Kidney tubule cell (primary cell): Measurements from ENCODE around the gene IQCE.
"Not testable (repeated sequence)": the region's sequence is repeated elsewhere in the genome, so short reads cannot be mapped to it uniquely, and the experiment has no call there.

Experiments used
- DNase-seq: peaks from one replicate; pipeline ENCODE4 v3.0.0-alpha.2; 2018; ENCODE audit warnings: low spot score

Gene IQCE

DNA sequence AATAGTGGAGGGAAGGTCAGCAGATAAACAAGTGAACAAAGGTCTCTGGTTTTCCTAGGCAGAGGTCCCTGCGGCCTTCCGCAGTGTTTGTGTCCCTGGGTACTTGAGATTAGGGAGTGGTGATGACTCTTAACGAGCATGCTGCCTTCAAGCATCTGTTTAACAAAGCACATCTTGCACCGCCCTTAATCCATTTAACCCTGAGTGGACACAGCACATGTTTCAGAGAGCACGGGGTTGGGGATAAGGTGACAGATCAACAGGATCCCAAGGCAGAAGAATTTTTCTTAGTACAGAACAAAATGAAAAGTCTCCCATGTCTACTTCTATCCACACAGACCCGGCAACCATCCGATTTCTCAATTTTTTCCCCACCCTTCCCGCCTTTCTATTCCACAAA is 25.2 kb upstream of the IQCE start:
- not testable (repeated sequence) for DNase-seq

GRCh38 chr7:2534214-2534613 is 24.6 kb upstream of the IQCE start:
- DNase-seq = not testable (repeated sequence)

DNA sequence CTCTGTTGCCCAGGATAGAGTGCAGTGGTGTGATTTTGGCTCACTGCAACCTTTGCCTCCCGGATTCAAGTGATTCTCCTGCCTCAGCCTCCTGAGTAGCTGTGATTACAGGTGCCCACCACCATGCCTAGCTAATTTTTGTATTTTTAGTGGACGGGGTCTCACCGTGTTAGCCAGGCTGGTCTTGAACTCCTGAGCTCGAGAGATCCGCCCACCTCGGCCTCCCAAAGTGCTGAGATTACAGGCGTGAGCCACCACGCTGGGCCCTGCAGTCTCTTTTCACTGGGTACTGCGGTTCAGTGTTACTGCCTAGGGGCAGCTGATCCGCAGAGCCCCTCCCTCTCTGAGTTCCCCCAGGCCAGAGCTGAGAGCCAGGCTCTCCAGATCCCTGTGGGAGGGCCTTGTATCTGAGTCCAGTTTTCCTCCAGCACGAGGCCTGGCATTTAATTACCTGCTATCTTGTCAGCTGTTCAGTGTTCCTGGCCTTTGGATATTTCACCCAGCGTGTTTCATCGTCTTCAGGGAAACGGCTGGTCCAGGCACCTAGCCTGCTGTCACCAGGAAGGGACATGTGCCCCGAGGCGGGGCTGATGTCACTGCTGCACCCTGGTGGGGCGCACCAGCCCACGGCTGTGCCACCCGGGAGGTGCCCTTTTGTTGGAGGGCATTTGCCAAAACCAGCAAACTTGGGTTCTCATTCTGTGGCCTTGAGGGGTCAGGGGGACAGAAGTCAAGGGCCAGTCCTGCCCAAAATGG is 22.7 kb upstream of the IQCE start:
- not testable (repeated sequence) for DNase-seq

DNA sequence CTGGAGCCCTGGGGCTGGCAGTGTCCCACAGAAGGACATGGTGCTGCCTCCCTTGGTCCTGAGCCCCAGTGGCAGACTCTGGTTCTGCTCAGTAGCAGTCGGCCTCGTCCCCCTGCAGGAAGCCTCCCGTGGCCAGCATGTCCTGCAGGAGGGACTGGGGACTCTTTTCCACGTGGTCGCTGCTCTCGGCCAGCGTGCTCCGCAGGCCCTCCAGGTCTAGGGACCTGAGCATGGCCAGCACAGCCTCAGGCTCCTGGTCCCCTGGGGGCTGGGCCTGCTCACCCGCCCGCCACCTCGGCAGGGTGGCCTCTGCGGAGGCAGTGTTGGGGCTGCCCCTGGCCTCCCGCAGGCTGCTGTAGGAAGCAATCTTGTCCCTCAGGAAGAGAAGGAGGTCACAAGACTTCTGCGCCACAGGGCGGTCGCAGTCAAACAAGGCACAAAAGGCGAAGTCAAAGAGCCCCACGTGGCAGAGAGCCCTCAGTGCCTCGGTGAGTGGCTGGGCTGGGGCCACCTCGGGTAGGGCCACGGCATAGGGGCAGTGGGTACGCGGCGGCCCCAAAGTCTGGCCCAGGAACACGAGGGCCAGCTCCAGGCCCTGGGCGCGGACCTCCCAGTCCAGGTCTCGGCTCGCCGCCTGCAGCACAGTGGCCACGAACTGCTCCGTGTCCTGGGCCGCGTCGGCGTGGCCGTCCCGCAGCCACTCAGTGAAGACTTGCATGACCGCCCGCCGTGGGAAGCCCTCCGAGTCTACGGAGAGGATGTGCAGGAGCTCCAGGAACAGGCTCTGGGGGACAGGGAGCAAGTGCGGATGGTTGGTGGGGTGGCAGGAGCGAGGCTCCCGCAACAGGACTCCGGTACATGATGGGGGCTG is 20.6 kb upstream of the IQCE start:
- no peak for DNase-seq

DNA sequence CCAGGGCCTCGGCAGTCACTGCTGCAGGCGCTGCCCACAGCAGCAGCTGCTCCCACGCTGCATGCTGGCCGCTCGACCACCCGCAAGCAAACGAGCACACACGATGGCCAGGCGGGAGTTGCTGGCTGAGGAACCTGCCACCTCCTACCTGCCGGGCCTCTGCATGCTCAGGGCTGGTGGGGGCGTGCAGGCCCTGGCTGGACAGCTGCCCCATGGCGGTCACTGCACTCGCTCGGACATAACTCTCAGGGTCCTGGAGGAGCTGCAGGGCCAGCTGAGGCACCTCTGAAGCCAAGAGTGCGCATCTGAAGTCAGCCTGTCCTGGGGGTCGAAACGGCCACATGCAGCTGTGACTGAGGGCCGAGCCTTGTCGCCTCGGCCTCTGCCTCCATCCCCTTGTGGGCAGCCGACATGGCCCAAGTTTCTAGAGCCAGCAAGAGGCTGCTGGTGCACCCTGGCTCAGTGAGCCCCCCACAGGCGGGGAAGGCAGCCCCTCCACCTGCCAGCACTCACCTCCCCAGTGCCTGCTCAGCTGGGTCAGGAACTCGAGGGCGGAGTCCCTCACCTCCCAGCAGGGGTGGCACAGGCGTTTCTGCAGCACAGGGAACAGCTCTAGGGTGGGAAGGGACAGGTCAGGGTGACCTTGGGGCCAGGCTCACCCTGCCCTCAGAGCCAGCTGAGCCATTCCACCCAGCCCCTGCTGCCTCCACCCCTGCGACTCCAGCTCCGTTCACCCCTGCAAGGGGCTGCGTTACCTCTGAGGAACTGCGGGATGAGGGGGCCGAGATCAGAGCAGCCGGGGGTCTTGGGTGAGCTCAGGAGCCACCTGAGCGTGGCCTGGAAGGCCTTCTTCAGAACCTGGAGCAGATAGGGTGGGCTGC is 19.5 kb upstream of the IQCE start:
- no peak for DNase-seq

DNA sequence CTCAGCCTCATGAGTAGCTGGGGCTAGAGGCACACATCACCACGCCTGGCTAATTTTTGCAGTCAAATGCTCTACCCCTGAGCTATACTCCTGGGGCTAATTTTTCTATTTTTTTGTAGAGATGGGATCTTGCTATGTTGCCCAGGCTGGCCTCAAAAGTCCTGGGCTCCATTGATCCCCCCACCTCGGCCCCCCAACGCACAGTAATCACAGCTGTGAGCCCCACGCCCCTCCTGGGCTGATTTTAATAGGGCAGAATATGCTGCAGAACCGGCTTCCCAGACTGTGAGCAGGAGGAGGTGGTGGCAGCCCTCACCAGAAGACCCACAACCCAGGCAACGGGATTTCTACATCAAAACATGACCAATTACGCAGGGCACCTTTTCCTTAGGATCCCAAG is 18.6 kb upstream of the IQCE start:
- DNase-seq = no peak

DNA sequence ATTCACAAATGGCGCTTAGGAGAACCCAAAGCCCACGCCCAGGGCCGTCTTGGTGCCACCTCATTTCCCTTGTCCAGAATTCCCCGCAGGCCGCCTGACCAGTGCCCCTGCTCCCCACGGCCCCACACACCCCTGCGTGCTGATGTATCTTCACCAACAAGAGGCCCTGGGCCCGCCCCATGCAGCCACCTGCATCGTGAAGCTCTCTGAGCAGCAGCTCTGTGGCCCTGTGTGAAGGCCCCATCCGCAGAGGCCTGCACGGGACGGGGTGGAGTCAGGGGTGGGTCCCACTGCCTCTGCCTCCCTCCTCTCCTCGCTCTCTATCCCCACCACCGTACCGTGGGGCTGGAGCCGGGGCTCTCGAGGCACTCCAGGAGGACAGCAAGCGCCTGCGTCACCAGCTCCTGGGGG is 18.1 kb upstream of the IQCE start:
- DNase-seq = no peak

GRCh38 chr7:2541291-2542010 is 17.3 kb upstream of the IQCE start:
- no peak for DNase-seq

- DNase-seq = no peak
These were observed 16.5 kb upstream of the IQCE start for GRCh38 chr7:2542011-2542915.

GRCh38 chr7:2542916-2543871 is 15.6 kb upstream of the IQCE start:
- no peak for DNase-seq

DNA sequence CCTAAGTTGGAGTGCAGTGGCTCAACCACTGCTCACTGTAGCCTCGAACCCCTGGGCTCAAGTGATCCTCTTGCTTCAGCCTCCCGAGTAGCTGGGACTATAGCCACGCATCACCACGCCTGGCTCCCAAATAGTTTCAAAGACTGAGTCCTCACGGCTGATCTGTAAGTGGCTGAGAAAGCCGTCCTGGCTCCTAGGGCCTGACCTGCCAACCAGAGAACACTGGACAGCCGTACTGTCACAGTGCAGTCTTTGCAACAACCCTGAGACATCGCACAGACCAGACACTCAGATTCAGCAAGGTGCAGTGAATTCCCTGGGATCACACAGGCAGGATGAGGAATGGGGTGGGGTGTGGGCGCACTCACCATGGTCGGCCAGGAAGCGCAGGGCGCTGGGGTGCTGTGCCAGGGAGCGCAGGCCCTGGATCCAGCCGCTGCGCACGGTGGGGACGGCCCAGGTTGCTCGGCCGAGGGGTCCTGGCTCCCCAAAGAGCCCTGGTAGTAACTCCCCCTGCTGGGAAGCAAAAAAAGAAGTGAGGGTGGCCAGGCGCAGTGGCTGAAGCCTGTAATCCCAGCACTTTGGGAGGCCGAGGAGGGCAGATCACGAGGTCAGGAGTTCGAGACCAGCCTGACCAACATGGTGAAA is 14.1 kb upstream of the IQCE start:
- DNase-seq = no peak

GRCh38 chr7:2545746-2546425 is 12.9 kb upstream of the IQCE start:
- DNase-seq = no peak

DNA sequence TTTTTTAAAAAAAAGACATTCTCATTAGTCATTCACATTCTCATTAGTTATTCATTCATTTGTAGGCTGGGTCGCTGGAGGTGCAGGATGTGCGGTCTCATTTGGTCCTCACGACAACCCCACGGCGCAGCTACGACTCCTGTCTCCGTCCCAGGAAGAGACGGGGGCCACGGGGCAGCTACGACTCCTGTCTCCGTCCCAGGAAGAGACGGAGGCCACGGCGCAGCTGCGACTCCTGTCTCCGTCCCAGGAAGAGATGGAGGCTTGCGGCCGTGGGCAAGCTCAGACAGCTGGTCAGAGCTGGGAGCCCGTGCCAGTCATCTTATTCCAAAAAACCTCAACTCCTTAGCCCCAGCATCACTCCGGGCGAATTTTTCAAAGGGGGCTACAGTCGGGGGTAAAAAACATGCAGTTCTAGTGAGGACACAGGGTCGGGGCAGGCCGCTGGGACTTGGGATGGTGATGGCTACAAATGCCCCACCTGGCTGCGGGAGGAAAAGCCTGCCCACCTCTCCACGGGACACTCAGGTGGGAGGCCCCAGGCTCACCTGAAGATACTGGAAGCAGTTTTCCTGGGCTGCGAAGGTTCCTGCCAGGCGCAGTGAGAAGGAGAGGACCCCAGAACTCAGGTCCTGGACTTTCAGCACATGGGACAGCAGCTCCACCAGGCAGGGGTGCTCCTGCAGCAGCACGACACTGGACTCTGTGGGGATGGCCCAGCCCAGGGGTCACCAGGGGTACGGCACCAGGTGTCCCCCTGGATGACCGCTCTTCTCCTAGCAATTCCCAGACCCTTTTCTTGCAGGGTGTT is 11.8 kb upstream of the IQCE start:
- no peak for DNase-seq

DNA sequence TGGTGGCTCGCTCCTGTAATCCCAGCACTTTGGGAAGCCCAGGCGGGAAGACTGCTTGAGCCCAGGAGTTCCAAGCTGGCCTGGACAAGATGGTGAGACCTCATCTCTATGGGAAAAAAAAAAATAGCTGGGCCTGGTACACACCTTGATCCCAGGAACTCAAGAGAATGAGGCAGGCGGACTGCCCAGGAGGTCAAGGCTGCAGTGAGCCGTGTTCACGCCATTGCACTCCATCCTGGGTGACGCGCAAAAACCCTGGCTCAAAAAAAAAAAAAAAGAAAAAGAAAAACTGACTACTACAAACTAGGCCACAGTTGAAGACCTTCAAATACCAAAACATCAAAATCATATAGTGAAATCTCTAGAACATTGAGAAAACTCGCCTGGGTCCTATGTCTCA is 7.4 kb upstream of the IQCE start:
- DNase-seq = no peak

- DNase-seq = no peak
These were observed 5.7 kb upstream of the IQCE start for GRCh38 chr7:2553108-2553507.

- DNase-seq = no peak
These were observed 4.8 kb upstream of the IQCE start for GRCh38 chr7:2553831-2554581.

DNA sequence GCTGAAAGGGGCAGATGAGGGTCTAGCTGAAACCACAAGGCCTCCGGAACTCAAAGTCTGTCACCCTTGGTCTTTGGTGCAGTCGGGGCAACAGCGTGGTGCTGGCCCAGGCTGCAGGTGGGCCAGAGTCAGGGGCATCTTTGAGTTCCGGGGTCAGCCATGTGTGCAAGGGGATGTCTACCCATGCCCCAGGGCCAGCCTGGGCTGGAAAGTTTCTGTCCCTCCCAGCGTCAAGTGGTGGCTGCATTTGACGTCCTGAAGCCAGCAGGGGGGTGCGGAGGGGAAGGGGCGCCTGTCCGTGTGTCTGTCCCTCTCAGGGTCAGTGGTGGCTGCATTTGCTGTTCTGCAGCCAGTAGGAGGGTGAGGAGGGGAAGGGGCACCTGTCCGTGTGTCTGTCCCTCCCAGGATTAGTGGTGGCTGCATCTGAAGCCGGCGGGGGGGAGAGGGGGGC is 4.1 kb upstream of the IQCE start:
- DNase-seq = no peak
